T-cell (primary cell): ENCODE measurements around the gene RASIP1. TPM values are rescaled to one million over a fixed set of nuclear protein-coding genes. Genes with fewer than 3 reads are reported as not detected.
"Not testable (repeated sequence)": the region's sequence is repeated elsewhere in the genome, so short reads cannot be mapped to it uniquely, and the experiment has no call there.

Experiments used
- ATAC-seq, 4 experiments: fragments of 200-7000 bp in 3 of 4; fragments of 150-1000 bp in 1 of 4; cut with Tn5 transposase; replicated peaks in 1 of 4; 1 replicate in 3 of 4; 2 replicates in 1 of 4; pipeline ENCODE4 v1.10.0; 2021; ENCODE audit warnings: moderate library complexity in 3 of 4, mild to moderate bottlenecking in 2 of 4, moderate number of reproducible peaks in 1 of 4
- CTCF ChIA-PET, 2 donors: fragments of 300-600 bp; sonication (Branson Sonifier 250); formaldehyde crosslinking; loops; one replicate each; lab custom pipeline; 2022; ENCODE audit warnings: antibody characterized with exemption in 2 of 2; lab: Charles Lee
- POLR2A ChIA-PET, 2 donors: fragments of 300-600 bp; sonication (Branson Sonifier 250); formaldehyde crosslinking; loops; one replicate each; lab custom pipeline; 2022; ENCODE audit warnings: antibody characterized with exemption in 2 of 2; lab: Charles Lee
- DNase-seq, 35 experiments: peaks; one replicate each; pipeline versions ENCODE4 v3.0.0 to v3.0.0-alpha.2; 2013 to 2023
- H3K27ac ChIP-seq: one replicate; pipeline ENCODE4 v1.5.1; 2013; ENCODE audit warnings: low read length
- H3K27me3 ChIP-seq, 2 experiments: replicated peaks in 1 of 2; 1 replicate in 1 of 2; 2 replicates in 1 of 2; pipeline versions ENCODE4 v1.6.1 to v1.7.0; 2013; ENCODE audit warnings: low read length in 1 of 2, mixed read lengths in 1 of 2; ENCODE audit not compliant: control insufficient read depth in 2 of 2, insufficient read depth in 2 of 2; ENCODE audit errors: extremely low read depth in 1 of 2
- H3K36me3 ChIP-seq, 2 donors: 1 replicate in 1 of 2; 2 replicates in 1 of 2; pipeline versions ENCODE4 v1.6.1 to v1.7.0; 2013; ENCODE audit warnings: low read length in 1 of 2; ENCODE audit not compliant: control insufficient read depth in 2 of 2, insufficient read depth in 1 of 2; ENCODE audit errors: extremely low read depth in 1 of 2
- H3K4me1 ChIP-seq, 2 experiments: 1 replicate in 1 of 2; 2 replicates in 1 of 2; pipeline versions ENCODE4 v1.6.1 to v1.7.0; 2013; ENCODE audit warnings: low read length in 2 of 2, mixed read lengths in 1 of 2; ENCODE audit not compliant: insufficient read depth in 2 of 2, control insufficient read depth in 1 of 2; ENCODE audit errors: extremely low read depth in 1 of 2
- H3K4me3 ChIP-seq, 2 donors: 1 replicate in 1 of 2; 2 replicates in 1 of 2; pipeline versions ENCODE4 v1.5.1 to v1.7.0; 2013; ENCODE audit warnings: mild to moderate bottlenecking in 2 of 2, low read length in 1 of 2, moderate library complexity in 1 of 2; ENCODE audit not compliant: control insufficient read depth in 1 of 2; ENCODE audit errors: extremely low read depth in 1 of 2
- H3K9me3 ChIP-seq: 2 replicates; pipeline ENCODE4 v1.7.0; 2013
- H3K27ac Mint-ChIP-seq, 2 donors: one replicate each; pipeline ENCODE4 v1.8.0; 2020 to 2021; ENCODE audit warnings: mild to moderate bottlenecking in 2 of 2, mixed read lengths in 2 of 2
- H3K27me3 Mint-ChIP-seq, 2 donors: one replicate each; pipeline ENCODE4 v1.8.0; 2021 to 2022; ENCODE audit warnings: mixed read lengths in 2 of 2
- H3K36me3 Mint-ChIP-seq: one replicate; pipeline ENCODE4 v1.8.0; 2021; ENCODE audit warnings: mixed read lengths
- H3K4me1 Mint-ChIP-seq, 3 donors: one replicate each; pipeline ENCODE4 v1.8.0; 2020 to 2022; ENCODE audit warnings: mixed read lengths in 3 of 3, mild to moderate bottlenecking in 1 of 3
- H3K4me3 Mint-ChIP-seq, 3 donors: one replicate each; pipeline ENCODE4 v1.8.0; 2020 to 2022; ENCODE audit warnings: mild to moderate bottlenecking in 3 of 3, mixed read lengths in 3 of 3, moderate library complexity in 3 of 3
- H3K9me3 Mint-ChIP-seq, 3 donors: one replicate each; pipeline ENCODE4 v1.8.0; 2020 to 2022; ENCODE audit warnings: mixed read lengths in 3 of 3
- WGBS: methylation state at CpG from one replicate; pipeline ENCODE4 v1.1.5; 2013; ENCODE audit warnings: missing lambda C conversion rate; ENCODE audit not compliant: insufficient coverage; 5-methylcytosine and 5-hydroxymethylcytosine counted together
- total RNA-seq, 35 experiments: library from RNA in 6 of 35; stranded (reverse) in 6 of 35; fragments of 120-200 nt in 1 of 35; gene quantifications; one replicate each; pipeline versions ENCODE4 v1.2.1 to v1.2.4 and lab custom pipeline; 2013 to 2026

RASIP1 gene
- total RNA-seq, 5 donors from 2014 or later (not counting 1 experiment from before 2014, with no cell fraction given), result 0.23 to 0.65 (median 0.32) TPM; not detected in 2

DNA sequence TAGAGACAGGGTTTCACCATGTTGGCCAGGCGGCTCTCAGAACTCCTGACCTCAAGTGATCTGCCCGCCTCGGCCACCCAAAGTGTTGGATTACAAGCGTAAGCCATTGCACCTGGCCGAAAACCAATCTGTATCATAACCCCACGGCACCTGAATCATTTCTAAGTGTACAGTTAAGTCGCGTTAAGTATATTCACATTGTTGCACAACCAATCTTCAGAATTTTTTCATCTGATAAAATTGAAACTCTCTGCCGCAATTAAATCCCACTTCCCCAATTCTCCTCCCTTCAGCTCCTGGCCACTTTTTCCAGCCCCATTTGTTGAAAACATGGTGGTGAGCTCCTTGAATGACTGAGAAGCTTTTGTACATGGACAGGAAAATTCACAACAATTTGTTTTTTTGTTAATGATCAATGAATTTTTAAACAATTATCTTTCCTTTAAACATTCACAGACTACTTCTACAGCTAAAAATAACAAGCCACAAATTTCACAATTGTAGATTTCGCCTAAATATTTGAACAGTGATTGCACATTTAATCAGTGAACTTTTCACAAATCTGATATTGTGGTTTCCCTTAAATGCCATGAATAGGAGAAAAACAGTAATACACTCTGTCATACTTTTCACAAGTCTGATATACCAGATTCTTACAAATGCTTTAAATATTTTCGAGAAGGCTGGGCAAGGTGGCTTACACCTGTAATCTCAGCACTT is 28.7 kb upstream of the RASIP1 start:
- Mint-ChIP-seq H3K36me3 (no peaks in the 10 kb centered on the region), H3K9me3 (no peaks in the 10 kb centered on the region), H3K4me3 (no peak overlapping the region), H3K27ac (peak overlapping the region in 1 of 2 donors; percentile 41), H3K4me1 (no peaks in the 10 kb centered on the region), H3K27me3 (peaks cover 20 to 32% of the 10 kb centered on the region in 2 donors)
- ChIA-PET CTCF (interaction anchor here in 1 of 2 donors (0.6 kb wide), 2 partner anchors 79 to 768 kb away, joined by 4 to 5 read pairs; no protein-coding TSS in a partner anchor), POLR2A (interaction anchor here in 1 of 2 donors (0.6 to 0.7 kb wide), 2 partner anchors 31 to 217 kb away, joined by 3 to 4 read pairs; no protein-coding TSS in a partner anchor)
- Histone ChIP-seq H3K27me3 (peaks cover 2 to 37% of the 10 kb centered on the region in 2 experiments), H3K9me3 (no peaks in the 10 kb centered on the region), H3K36me3 (no peaks in the 10 kb centered on the region), H3K27ac (no peak overlapping the region), H3K4me1 (no peaks in the 10 kb centered on the region), H3K4me3 (no peak overlapping the region)
- DNase-seq, result no peak
- 76% methylated on average over 4 of the region's 11 CpGs for WGBS
- no peak for ATAC-seq

DNA sequence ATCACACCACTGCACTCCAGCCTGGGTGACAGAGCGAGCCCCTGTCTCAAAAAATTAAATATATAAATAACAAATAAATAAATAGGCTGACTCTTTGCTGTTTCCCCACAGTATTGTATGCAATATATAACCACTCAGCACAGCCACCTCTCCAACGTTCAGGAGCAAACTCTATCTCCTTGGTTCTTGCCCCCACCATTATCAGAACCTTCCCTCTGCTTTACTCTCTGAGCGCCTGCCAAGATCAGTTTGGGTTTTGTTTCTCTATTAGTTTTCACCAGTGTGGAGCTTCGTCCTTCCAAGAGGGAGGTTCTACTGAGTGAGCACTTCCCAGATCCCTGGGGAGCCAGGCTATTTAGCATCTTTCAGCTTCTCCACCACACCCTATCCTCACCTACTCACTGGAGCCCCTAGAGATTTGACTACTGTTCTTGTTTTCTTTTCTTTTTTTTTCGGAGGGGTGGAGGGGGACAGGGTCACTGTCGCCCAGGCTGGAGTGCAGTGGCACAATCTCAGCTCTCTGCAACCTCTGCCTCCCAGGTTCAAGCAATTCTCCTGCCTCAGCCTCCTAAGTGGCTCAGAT is 27.9 kb upstream of the RASIP1 start:
- CTCF ChIA-PET, H3K4me3 ChIP-seq, H3K36me3 ChIP-seq, ATAC-seq, H3K36me3 Mint-ChIP-seq, DNase-seq, H3K9me3 ChIP-seq, H3K9me3 Mint-ChIP-seq, H3K4me3 Mint-ChIP-seq, H3K27ac Mint-ChIP-seq, H3K27ac ChIP-seq, H3K4me1 Mint-ChIP-seq, H3K4me1 ChIP-seq: not testable (repeated sequence)
- H3K27me3 ChIP-seq, result peaks cover 2 to 33% of the 10 kb centered on the region in 2 experiments
- peaks cover 20 to 32% of the 10 kb centered on the region in 2 donors for H3K27me3 Mint-ChIP-seq
- WGBS, result 28% methylated on average over 2 of the region's 6 CpGs
- POLR2A ChIA-PET, result interaction anchor here in 1 of 2 donors (0.7 kb wide), 1 partner anchor 30 kb away, joined by 4 read pairs; no protein-coding TSS in a partner anchor

DNA sequence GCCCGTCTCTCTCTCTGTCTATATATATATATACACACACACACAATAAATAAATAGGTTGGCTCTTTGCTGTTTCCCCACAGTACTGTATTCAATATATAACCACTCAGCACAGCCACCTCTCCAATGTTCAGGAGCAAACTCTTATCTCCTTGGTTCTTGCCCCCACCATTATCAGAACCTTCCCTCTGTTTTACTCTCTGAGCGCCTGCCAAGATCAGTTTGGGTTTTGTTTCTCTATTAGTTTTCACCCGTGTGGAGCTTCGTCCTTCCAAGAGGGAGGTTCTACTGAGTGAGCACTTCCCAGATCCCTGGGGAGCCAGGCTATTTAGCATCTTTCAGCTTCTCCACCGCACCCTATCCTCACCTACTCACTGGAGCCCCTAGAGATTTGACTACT is 25.4 kb upstream of the RASIP1 start:
- H3K9me3 ChIP-seq, H3K9me3 Mint-ChIP-seq, H3K4me1 Mint-ChIP-seq, H3K4me3 ChIP-seq, H3K4me1 ChIP-seq, H3K27ac Mint-ChIP-seq, H3K27ac ChIP-seq, H3K36me3 ChIP-seq, CTCF ChIA-PET, H3K36me3 Mint-ChIP-seq, POLR2A ChIA-PET, H3K4me3 Mint-ChIP-seq, DNase-seq, ATAC-seq: not testable (repeated sequence)
- peaks cover 2 to 40% of the 10 kb centered on the region in 2 experiments for H3K27me3 ChIP-seq
- H3K27me3 Mint-ChIP-seq, result peaks cover 17 to 27% of the 10 kb centered on the region in 2 donors
- no CpG with 5 or more reads among the region's 5 CpGs for WGBS

DNA sequence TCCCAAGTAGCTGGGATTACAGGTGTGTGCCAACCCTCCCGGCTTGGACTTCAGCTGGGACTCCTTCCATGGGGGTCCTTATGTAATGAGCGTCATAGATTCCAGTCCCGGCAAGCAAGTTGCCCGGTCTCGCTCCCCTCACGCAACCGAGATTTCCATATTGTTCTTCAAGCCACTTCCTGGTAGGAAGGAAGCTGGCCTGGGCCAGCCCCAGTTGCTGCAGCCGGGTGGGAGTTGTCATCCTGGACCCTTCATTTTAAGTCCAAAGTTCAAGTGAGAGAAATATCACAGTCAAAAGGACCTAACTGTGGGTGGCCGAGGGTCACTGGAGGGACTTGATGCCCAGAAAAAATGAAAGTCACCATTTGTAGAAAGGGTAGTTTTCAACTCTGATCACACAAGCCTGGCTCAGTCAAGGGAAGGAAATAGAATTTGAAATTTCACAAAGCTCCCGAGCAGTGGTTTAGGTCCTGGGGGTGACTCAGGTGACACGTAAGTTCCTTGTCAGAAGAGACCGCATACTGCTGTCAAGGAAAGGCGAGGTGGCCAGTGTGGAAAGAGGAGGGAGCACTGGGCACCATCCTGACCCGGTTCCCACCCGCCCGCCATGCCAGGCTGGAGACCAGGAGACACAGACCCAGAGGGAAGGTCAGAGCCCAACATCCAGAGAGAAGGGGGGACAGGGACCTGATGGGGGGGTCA is 20.2 kb upstream of the RASIP1 start:
- WGBS, result 49% methylated on average over 13 of the region's 16 CpGs
- no peaks in the 10 kb centered on the region for H3K36me3 Mint-ChIP-seq
- no peak for ATAC-seq

DNA sequence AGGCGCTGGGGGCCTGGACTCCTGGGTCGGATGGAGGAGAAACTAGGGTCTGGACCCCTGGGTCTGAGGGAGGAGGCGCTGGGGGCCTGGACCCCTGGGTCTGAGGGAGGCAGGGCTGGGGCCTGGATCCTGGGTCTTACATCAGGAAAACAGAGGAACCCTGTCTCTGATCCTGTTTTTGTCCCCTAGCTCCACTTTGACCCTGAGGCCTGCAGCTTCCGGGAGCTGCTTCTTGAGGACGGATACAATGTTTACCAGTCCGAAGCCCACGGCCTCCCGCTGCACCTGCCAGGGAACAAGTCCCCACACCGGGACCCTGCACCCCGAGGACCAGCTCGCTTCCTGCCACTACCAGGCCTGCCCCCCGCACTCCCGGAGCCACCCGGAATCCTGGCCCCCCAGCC is 17.3 kb upstream of the RASIP1 start:
- WGBS, result 89% methylated on average over 8 of the region's 14 CpGs
- Mint-ChIP-seq H3K27ac (no peak overlapping the region), H3K27me3 (peaks cover 14 to 30% of the 10 kb centered on the region in 2 donors), H3K9me3 (no peaks in the 10 kb centered on the region), H3K36me3 (no peaks in the 10 kb centered on the region), H3K4me3 (no peak overlapping the region), H3K4me1 (peaks cover 13 to 15% (median 14%) of the 10 kb centered on the region in 3 donors)
- CTCF ChIA-PET, result interaction anchor here (0.5 to 0.9 kb wide), 2 partner anchors 234 to 1189 kb away, joined by 3 to 6 read pairs; no protein-coding TSS in a partner anchor
- ATAC-seq, result no peak
- peaks cover 2 to 80% of the 10 kb centered on the region in 2 experiments for H3K27me3 ChIP-seq
- peaks cover 0 to 14% of the 10 kb centered on the region in 2 experiments for H3K4me1 ChIP-seq
- no peak overlapping the region for H3K4me3 ChIP-seq
- POLR2A ChIA-PET, result no interaction called here
- H3K9me3 ChIP-seq, result no peaks in the 10 kb centered on the region
- DNase-seq, result no peak
- no peaks in the 10 kb centered on the region for H3K36me3 ChIP-seq
- H3K27ac ChIP-seq, result no peak overlapping the region

More for the DNA sequence above, 20.2 kb upstream of the RASIP1 start:
- ChIA-PET POLR2A (no interaction called here), CTCF (interaction anchor here (0.6 to 0.7 kb wide), 3 partner anchors 48 to 682 kb away, joined by 3 to 8 read pairs (median 4); no protein-coding TSS in a partner anchor)
- DNase-seq, result no peak
- no peak overlapping the region for H3K4me3 ChIP-seq
- peaks cover 2 to 64% of the 10 kb centered on the region in 2 experiments for H3K27me3 ChIP-seq
- no peaks in the 10 kb centered on the region for H3K9me3 ChIP-seq
- peaks cover 0 to 4% of the 10 kb centered on the region in 2 experiments for H3K4me1 ChIP-seq
- no peak overlapping the region for H3K27ac ChIP-seq
- no peaks in the 10 kb centered on the region for H3K36me3 ChIP-seq
- Mint-ChIP-seq H3K4me1 (peaks cover 4 to 6% (median 5%) of the 10 kb centered on the region in 3 donors), H3K9me3 (no peaks in the 10 kb centered on the region), H3K4me3 (no peak overlapping the region), H3K27me3 (peaks cover 7 to 15% of the 10 kb centered on the region in 2 donors), H3K27ac (no peak overlapping the region)

DNA sequence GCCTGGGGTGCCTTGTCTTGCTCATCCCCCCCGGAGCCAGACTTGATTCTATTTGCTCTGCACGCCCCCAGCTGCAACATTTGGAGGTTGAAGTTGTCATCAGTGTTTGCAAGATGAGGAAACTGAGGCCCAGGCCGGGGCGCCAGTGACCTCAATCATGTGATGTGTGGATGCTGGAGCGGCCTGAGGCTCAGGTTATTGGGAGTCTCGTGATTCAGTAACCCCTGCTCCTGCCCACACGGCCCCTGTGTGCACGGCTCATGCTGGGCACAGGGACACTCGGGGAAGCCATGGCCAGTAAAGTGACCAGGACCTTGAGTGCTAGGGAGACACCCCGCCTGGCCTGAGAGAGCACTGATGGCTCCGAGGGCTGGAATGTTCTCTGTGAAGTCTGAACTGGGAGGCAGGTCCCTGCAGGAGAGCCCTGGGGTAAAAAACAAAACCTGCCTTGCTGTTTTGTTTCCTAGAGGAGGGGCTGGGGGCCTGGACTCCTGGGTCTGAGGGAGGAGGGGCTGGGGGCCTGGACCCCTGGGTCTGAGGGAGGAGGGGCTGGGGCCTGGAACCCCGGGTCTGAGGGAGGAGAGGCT is 16.8 kb upstream of the RASIP1 start:
- H3K4me3 Mint-ChIP-seq, result no peak overlapping the region
- Histone ChIP-seq H3K4me3 (no peak overlapping the region), H3K27ac (no peak overlapping the region), H3K9me3 (no peaks in the 10 kb centered on the region), H3K27me3 (peaks cover 2 to 79% of the 10 kb centered on the region in 2 experiments), H3K4me1 (peaks cover under 1 to 20% of the 10 kb centered on the region in 2 experiments), H3K36me3 (no peaks in the 10 kb centered on the region)
- no peak for DNase-seq
- no peaks in the 10 kb centered on the region for H3K9me3 Mint-ChIP-seq
- no peaks in the 10 kb centered on the region for H3K36me3 Mint-ChIP-seq
- ChIA-PET CTCF (interaction anchor here (0.5 to 0.9 kb wide), 2 partner anchors 234 to 1189 kb away, joined by 3 to 6 read pairs; no protein-coding TSS in a partner anchor), POLR2A (no interaction called here)
- peaks cover 15 to 31% of the 10 kb centered on the region in 2 donors for H3K27me3 Mint-ChIP-seq
- ATAC-seq, result no peak
- 78% methylated on average over 11 of the region's 12 CpGs for WGBS
- H3K4me1 Mint-ChIP-seq, result peaks cover 14 to 16% (median 16%) of the 10 kb centered on the region in 3 donors
- no peak overlapping the region for H3K27ac Mint-ChIP-seq
